ENCODE data around the gene POLR2J3. TPM values are rescaled to one million over a fixed set of nuclear protein-coding genes. Genes with fewer than 3 reads are reported as not detected.
"Not testable (repeated sequence)": the region's sequence is repeated elsewhere in the genome, so short reads cannot be mapped to it uniquely, and the experiment has no call there.

Gene POLR2J3
- polyA plus RNA-seq, 1 of the 3 experiments (the other 2 are of a cell fraction): 47.8 TPM

- H2AFZ ChIP-seq (ENCODE audit: low read depth); H3K27ac ChIP-seq (ENCODE audit: low read depth in 2 of 2, low read length in 1 of 2); DNase-seq; H3K4me3 ChIP-seq (ENCODE audit: low read depth in 2 of 2, low read length in 1 of 2); CTCF ChIA-PET; POLR2A ChIA-PET; H4K20me1 ChIP-seq (ENCODE audit: insufficient read depth); H3K4me1 ChIP-seq (ENCODE audit: control insufficient read depth in 1 of 2, insufficient read depth in 2 of 2, low read depth in 1 of 2, low read length in 1 of 2); H3K4me2 ChIP-seq; H3F3A ChIP-seq (replicated peaks; ENCODE audit: insufficient read depth); H3K9me3 ChIP-seq; H3K36me3 ChIP-seq (replicated peaks in 1 of 2; ENCODE audit: control insufficient read depth in 1 of 2, insufficient read depth in 2 of 2, low read length in 1 of 2); H3K79me2 ChIP-seq (ENCODE audit: insufficient read depth); H3K27me3 ChIP-seq (ENCODE audit: insufficient read depth); H3K9ac ChIP-seq; H3K9me2 ChIP-seq: not testable (repeated sequence)
- WGBS (ENCODE audit: low lambda C conversion rate): no CpG with 5 or more reads among the region's 3 CpGs
Measured at GRCh38 chr7:102614873-102615272, 42.5 kb upstream of the POLR2J3 start.

DNA sequence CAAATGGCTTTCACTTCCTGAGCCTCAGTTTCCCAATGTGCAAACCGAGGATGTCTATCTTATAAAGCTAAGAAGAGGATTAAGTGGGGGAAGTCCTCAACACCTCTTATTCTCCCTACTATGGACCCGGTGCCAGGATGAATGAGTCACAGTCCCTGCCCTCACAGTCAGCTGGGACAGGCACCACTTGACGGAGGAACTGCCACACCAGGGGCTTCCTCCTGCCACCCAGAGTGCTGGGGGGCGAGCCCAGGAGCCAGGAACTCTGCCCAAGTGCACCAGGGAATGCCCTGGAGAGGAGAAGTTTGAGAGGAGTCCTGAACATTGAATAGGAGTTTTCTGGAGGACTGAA lies 41.9 kb upstream of the POLR2J3 start:
- CTCF ChIA-PET; H4K20me1 ChIP-seq (ENCODE audit: insufficient read depth); H3K9ac ChIP-seq; H3K4me2 ChIP-seq; H3K4me3 ChIP-seq (ENCODE audit: low read depth in 2 of 2, low read length in 1 of 2); H3K27me3 ChIP-seq (ENCODE audit: insufficient read depth); H3K27ac ChIP-seq (ENCODE audit: low read depth in 2 of 2, low read length in 1 of 2); POLR2A ChIA-PET; DNase-seq; H2AFZ ChIP-seq (ENCODE audit: low read depth); H3F3A ChIP-seq (replicated peaks; ENCODE audit: insufficient read depth); H3K4me1 ChIP-seq (ENCODE audit: control insufficient read depth in 1 of 2, insufficient read depth in 2 of 2, low read depth in 1 of 2, low read length in 1 of 2); H3K9me2 ChIP-seq; H3K36me3 ChIP-seq (replicated peaks in 1 of 2; ENCODE audit: control insufficient read depth in 1 of 2, insufficient read depth in 2 of 2, low read length in 1 of 2); H3K9me3 ChIP-seq; H3K79me2 ChIP-seq (ENCODE audit: insufficient read depth): not testable (repeated sequence)
- no CpG with 5 or more reads among the region's 4 CpGs for WGBS (ENCODE audit: low lambda C conversion rate)

DNA sequence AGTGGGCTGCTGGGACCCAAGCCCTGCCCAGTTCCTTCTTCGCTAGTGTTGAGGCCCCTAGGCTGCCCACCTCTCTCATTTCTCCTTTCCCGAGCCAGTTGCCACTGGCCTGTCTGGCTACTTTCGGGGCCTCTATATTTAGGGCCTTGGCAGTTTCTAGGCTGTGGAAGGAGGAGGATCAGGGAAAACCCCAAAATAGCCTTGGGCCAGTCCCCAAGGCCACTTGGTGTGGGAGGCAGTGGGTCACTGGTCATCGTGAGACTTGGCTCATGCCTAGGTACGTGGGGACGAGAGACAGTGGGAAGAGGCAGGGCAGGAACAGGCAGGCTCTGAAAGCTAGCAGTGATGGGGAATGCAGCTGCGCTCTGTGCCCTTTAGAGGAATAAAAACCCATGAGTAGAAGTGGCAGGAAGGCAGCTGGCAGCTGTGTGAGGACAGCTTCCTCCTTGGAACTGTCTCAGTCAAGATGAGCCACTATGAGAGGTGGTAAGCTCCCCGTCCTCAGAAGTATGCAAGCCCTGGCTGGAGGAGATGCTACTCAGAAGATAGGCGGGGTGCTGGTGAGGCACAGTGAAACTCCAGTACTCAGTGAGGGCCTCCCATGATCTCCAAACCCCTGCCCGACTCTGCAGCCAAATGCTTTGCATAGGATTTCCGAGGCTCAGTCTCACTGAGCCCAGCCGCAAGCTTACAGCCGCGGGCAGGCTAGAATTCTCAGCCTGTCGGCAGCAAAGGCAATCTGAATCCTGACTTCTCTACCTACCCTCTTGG lies 41.4 kb upstream of the POLR2J3 start:
- H3K36me3 ChIP-seq (replicated peaks in 1 of 2; ENCODE audit: control insufficient read depth in 1 of 2, insufficient read depth in 2 of 2, low read length in 1 of 2); H3K9me3 ChIP-seq; H3K9me2 ChIP-seq; H3K27ac ChIP-seq (ENCODE audit: low read depth in 2 of 2, low read length in 1 of 2); H3K9ac ChIP-seq; H2AFZ ChIP-seq (ENCODE audit: low read depth); H3F3A ChIP-seq (replicated peaks; ENCODE audit: insufficient read depth); CTCF ChIA-PET; H3K4me3 ChIP-seq (ENCODE audit: low read depth in 2 of 2, low read length in 1 of 2); H3K4me2 ChIP-seq; POLR2A ChIA-PET; H3K79me2 ChIP-seq (ENCODE audit: insufficient read depth); H3K4me1 ChIP-seq (ENCODE audit: control insufficient read depth in 1 of 2, insufficient read depth in 2 of 2, low read depth in 1 of 2, low read length in 1 of 2); DNase-seq; H3K27me3 ChIP-seq (ENCODE audit: insufficient read depth); H4K20me1 ChIP-seq (ENCODE audit: insufficient read depth): not testable (repeated sequence)
- 96% methylated on average over 3 of the region's 15 CpGs for WGBS (ENCODE audit: low lambda C conversion rate)

DNA sequence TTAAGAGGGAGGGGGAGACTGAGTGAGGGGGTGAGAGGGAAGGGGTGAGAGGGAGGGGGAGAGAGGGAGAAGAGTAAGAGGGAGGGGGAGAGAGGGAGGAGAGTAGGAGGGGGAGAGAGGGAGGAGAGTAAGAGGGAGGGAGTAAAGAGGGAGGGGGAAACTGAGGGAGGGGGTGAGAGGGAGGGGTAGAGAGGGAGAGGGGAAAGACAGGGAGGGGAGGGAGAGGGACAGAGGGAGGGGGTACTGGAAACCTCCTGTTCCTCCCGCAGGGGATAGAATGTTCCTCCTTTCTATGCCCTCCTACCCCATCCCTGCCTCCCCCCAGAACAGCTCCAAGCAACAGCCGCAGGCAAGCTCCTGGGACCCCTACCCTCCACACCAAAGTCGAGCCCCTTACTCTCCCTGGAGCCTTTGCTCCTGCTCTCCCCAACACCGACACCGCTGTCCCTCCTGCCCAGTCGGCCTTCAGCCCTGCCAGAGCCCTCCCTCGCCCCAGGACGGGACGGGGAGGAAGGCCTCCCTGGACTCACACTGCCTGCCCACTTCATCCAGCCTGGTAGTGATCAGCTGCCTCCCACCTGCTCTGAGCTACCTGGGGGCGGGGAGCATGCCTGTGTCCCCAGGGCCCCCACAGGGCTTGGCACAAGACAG lies 39.4 kb upstream of the POLR2J3 start:
- H3K27me3 ChIP-seq (ENCODE audit: insufficient read depth); DNase-seq; H3F3A ChIP-seq (replicated peaks; ENCODE audit: insufficient read depth); H3K9me3 ChIP-seq; H4K20me1 ChIP-seq (ENCODE audit: insufficient read depth); H3K79me2 ChIP-seq (ENCODE audit: insufficient read depth); H3K9me2 ChIP-seq; H3K36me3 ChIP-seq (replicated peaks in 1 of 2; ENCODE audit: control insufficient read depth in 1 of 2, insufficient read depth in 2 of 2, low read length in 1 of 2); CTCF ChIA-PET; H3K4me1 ChIP-seq (ENCODE audit: control insufficient read depth in 1 of 2, insufficient read depth in 2 of 2, low read depth in 1 of 2, low read length in 1 of 2); H2AFZ ChIP-seq (ENCODE audit: low read depth); H3K9ac ChIP-seq; POLR2A ChIA-PET: not testable (repeated sequence)
- H3K4me3 ChIP-seq (ENCODE audit: low read depth in 2 of 2, low read length in 1 of 2): peak overlapping the region in 1 of 2 experiments; percentile 30; a peak in 2 of 4 replicates
- peak overlapping the region in 1 of 2 experiments; percentile 80; a peak in 2 of 4 replicates for H3K27ac ChIP-seq (ENCODE audit: low read depth in 2 of 2, low read length in 1 of 2)
- H3K4me2 ChIP-seq: peak overlapping the region; percentile 48; the same call in 1 of the 2 replicates
- 41% methylated on average over 8 of the region's 10 CpGs for WGBS (ENCODE audit: low lambda C conversion rate)

- H3K4me2 ChIP-seq; H3K4me1 ChIP-seq (ENCODE audit: control insufficient read depth in 1 of 2, insufficient read depth in 2 of 2, low read depth in 1 of 2, low read length in 1 of 2); H3K9me2 ChIP-seq; CTCF ChIA-PET; H3K79me2 ChIP-seq (ENCODE audit: insufficient read depth); DNase-seq; H3K27me3 ChIP-seq (ENCODE audit: insufficient read depth); H3K9ac ChIP-seq; POLR2A ChIA-PET; H2AFZ ChIP-seq (ENCODE audit: low read depth); H3K9me3 ChIP-seq; H3K4me3 ChIP-seq (ENCODE audit: low read depth in 2 of 2, low read length in 1 of 2); H3F3A ChIP-seq (replicated peaks; ENCODE audit: insufficient read depth); H4K20me1 ChIP-seq (ENCODE audit: insufficient read depth); H3K36me3 ChIP-seq (replicated peaks in 1 of 2; ENCODE audit: control insufficient read depth in 1 of 2, insufficient read depth in 2 of 2, low read length in 1 of 2); H3K27ac ChIP-seq (ENCODE audit: low read depth in 2 of 2, low read length in 1 of 2): not testable (repeated sequence)
- WGBS (ENCODE audit: low lambda C conversion rate): no CpG with 5 or more reads among the region's 30 CpGs
Measured at GRCh38 chr7:102611013-102611674, 38.8 kb upstream of the POLR2J3 start.

DNA sequence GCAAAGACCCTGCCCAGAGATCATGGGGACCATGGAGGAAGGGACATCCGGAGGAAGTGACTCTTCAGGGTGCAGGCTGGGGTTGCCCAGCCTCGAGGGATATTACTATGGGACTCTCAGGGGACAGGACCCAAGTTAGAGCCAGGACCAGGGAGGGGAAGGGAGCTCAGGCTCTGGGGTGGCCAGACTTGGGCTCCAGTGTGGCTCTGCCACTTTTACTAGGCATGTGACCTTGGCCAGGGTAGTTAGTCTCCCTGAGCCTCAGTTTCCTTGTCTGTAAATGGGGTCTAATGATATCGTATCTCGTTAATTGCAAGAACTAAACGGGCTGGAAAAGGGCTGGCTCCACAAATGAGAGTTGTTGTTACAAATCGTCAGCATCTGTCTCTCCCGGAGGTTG lies 38.1 kb upstream of the POLR2J3 start:
- H3K4me2 ChIP-seq; H3K36me3 ChIP-seq (replicated peaks in 1 of 2; ENCODE audit: control insufficient read depth in 1 of 2, insufficient read depth in 2 of 2, low read length in 1 of 2); DNase-seq; H3K27ac ChIP-seq (ENCODE audit: low read depth in 2 of 2, low read length in 1 of 2); H3K4me1 ChIP-seq (ENCODE audit: control insufficient read depth in 1 of 2, insufficient read depth in 2 of 2, low read depth in 1 of 2, low read length in 1 of 2); H3K9me3 ChIP-seq; H3F3A ChIP-seq (replicated peaks; ENCODE audit: insufficient read depth); CTCF ChIA-PET; H4K20me1 ChIP-seq (ENCODE audit: insufficient read depth); H2AFZ ChIP-seq (ENCODE audit: low read depth); POLR2A ChIA-PET; H3K79me2 ChIP-seq (ENCODE audit: insufficient read depth); H3K9me2 ChIP-seq; H3K4me3 ChIP-seq (ENCODE audit: low read depth in 2 of 2, low read length in 1 of 2); H3K27me3 ChIP-seq (ENCODE audit: insufficient read depth); H3K9ac ChIP-seq: not testable (repeated sequence)
- WGBS (ENCODE audit: low lambda C conversion rate): 100% methylated on average over 2 of the region's 7 CpGs

All from SK-N-SH (cell line).